Ramos (cell line): ENCODE measurements around the gene ASCL5.

Experiments used
- in situ Hi-C: fragments of 300-500 bp; cut with MboI; formaldehyde crosslinking; loops from one replicate; pipeline ENCODE4 v1.14.3; 2022; ENCODE audit warnings: low sequenced_read_pairs; ENCODE audit not compliant: unreplicated experiment

The ASCL5 gene

DNA sequence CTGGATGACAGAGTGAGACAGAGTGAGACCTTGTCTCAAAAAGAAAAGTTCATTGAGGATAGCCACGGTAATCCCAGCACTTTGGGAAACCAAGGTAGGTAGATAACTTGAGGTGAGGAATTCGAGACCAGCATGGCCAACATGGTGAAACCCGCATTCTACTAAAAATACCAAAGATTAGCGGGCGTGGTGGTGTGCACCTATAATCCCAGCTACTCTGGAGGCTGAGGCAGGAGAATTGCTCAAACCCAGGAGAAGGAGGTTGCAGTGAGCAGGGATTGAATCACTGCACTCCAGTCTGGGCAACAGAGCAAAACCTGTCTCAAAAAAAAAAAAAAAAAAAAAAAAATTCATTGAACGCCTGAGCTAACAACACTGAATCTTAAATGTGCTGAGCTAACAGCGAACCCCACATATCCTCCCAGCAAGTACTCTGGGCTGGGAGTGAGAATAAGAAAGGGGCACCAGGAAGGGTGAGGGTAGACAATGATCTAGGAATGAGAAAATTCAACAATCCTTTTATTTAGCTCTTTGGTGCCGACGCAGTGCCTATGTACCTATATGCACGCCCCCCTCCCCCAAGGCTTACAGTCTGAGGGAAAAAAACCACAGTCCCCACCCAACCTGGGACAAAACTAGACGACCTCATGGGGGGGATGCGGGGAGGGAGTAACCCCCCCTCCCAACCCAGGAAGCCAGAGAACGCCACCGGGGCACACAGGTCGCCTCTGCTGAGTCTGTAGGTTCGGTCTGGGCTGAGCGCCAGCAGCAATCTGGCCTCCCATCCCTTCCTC lies 13.3 kb downstream of the ASCL5 start:
- in situ Hi-C loops = loop anchor here (10.0 kb wide), 1 partner anchor 139 kb away; no protein-coding TSS in a partner anchor

DNA sequence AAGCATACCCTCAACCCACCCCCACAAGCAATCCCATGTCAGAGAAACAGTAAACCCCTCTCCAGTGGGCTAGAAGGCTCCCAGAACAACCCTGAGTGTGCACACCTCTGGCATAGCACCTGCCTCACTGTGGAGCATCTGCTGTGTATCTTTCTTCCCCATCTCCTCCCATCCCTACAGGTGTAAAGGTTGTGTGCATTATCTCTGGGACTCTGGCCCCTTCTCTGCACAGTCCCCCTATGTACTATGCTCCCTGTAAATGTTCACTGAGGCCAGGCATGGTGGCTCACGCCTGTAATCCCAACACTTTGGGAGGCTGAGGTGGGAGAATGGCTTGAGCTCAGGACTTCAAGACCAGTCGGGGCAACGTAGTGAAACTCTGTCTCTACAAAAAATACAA lies 14.1 kb downstream of the ASCL5 start:
- in situ Hi-C loops = loop anchor here (10.0 kb wide), 1 partner anchor 138 kb away; no protein-coding TSS in a partner anchor

DNA sequence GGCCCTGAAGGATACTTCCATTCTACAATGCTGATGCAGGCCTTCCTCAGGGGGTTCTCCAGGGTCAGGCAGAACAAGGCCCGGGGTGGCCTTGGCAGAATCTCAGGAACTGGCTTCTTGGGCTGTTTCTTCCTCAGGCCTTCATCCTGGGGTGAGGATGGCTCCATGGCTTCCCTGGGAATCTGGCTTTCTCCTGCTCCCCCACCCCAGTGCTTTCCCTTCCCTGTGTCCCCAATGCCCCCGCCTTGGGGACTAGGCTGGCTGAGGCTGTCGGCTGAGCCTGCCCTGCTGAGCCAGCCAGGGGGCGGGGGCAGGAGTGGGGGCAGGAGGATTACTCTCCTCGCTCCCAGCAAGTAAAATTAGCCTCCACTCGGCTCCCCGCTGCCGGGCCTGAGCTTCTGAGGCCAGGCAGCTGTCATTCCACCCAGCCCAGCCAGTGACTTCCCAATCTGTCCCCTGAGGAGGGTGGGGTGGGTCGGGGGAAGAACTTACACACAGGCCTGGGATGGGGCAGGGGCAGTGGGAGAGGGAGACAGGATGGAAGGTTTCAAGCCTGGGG lies 14.7 kb downstream of the ASCL5 start, which contains the start of gene CACNA1S:
TSS of gene CACNA1S (minus strand) at position 254 of the 559 bp plus-strand sequence. CDS start at position 167, 87 bp downstream.
- in situ Hi-C loops = loop anchor here (10.0 kb wide), 1 partner anchor 137 kb away; no protein-coding TSS in a partner anchor

DNA sequence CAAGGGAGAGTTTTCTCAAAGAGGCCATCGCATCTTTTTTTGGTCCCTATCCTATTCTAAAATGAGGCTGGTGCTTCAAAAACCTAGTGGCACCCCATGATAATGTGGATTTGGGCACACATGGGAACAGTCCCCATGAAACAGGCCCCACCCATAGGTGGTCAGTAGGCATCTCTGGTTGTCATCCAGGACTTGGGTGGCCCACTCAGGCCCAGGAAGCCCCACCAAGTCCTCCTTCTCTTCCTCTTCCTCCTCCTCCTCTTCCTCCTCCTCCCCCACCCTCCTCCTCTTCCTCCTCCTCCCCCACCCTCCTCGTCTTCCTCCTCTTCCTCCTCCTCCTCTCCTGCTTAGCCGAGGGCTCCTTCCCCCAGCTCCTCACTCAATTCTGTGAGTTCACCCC lies 15.3 kb downstream of the ASCL5 start:
- in situ Hi-C loops = loop anchor here (10.0 kb wide), 1 partner anchor 137 kb away; no protein-coding TSS in a partner anchor

DNA sequence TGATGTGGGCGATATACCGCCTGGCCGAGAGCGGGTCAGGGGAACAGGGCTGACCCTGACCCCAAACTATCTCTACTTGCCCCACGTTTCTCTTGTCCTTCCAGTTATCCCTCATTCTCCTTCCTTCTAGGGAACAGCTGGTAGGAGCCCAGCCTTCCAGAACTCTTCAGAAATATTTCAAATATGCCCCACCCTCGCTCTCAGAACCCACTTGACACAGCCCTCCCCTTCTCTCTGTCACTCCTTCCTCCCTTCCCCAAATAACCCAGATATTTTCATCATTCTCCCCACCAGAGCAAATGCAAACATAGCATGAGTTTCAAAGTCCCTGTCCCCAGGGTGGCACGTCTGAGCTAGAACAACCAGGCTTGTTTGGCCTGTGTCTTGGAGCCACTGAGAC lies 15.8 kb downstream of the ASCL5 start:
- in situ Hi-C loops = loop anchor here (10.0 kb wide), 1 partner anchor 136 kb away; no protein-coding TSS in a partner anchor

DNA sequence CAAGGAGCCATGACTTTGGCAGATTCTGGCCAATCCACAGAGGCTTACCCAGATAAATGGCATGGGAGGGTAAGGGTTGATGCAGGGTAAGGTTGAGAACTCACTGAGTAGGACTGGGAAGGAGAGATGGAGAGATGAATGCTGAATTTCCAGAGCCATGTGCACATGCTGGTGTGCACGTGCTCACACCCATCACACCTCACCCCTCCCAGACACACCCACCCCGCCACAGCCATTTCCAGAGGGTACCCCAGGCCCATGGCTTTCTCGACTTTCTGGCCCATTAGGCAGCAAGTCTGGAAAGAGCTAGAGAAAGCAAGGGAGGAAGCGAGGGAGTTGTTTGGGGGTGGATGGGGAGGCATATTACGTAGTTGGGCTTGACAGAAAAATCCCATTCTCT lies 16.4 kb downstream of the ASCL5 start:
- in situ Hi-C loops = loop anchor here (10.0 kb wide), 1 partner anchor 136 kb away; no protein-coding TSS in a partner anchor

DNA sequence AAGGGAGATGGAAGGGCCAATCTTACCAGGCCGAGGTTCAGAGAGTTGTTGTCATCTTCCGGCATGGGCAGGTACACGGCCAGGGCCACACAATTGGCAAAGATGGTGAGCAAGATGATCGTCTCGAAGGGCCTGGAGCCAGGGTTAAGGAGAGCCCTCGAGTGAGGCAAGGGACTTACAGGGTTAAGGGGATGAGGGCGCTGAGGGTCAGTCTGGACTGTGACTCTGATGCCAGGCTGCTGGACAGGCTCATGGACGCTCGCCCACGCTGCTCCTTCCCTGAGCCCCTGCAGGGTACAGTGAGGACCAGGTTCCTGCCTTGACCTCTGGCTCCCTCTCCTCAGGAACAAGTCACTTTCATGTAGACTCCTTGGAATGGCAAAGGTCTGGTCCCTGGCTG lies 16.8 kb downstream of the ASCL5 start:
- in situ Hi-C loops = loop anchor here (10.0 kb wide), 1 partner anchor 135 kb away; no protein-coding TSS in a partner anchor

DNA sequence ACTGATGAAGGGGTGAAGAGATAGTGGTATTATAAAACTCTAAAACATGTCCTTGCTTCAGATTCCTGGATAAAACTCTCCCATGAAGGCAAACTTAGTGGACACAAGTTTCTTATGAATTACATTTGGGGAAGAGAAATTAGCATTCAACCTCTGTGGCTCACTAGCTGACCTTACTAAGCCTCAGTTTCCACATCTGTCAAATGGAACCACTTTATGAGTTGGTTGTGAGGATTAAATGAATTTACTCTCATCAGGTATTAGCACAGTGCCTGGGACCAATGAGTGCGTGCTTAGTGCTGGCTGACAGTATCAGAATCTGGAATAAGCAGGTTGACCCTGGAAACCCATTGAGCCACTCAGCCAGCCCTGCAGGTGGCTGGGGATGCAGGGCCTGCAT lies 17.3 kb downstream of the ASCL5 start:
- in situ Hi-C loops = loop anchor here (10.0 kb wide), 1 partner anchor 135 kb away; no protein-coding TSS in a partner anchor

DNA sequence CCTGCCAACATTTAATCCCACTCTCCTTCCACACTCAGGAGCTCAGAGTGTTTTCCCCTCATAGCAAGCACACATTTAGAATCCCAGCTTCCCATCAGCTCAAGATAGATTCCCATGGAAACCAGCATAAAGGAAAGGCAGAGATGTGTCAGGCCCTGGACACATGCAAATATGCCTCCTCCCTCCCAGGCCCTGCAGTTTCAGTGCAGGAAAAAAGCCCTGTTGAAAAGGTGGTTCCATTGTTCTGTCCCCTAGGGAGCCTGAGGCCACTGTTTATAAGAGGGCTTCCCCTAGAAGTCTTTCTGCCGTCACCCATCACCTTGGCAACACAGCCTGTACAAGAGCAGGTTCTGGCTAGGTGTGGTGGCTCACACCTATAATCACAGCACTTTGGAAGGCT lies 18.4 kb downstream of the ASCL5 start:
- in situ Hi-C loops = no loop called here

DNA sequence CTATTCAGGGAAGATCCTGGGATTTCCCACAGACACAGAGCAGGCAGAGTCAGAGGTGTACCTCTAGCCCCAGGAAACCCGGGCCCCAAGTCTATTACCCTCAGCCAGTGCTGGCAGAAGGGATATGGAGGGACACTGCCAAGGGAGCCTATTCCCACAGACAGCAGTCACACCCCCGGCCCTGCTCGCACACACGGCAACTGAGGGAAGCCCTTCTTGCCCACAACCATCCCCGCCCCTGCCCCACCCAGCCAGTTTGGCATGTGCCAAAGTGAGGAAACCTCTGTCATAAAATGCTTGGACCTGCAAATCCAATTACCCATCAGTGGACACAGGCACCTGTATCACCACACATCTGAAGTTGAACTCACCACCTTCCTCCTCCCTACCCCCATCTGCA lies 21.3 kb downstream of the ASCL5 start:
- in situ Hi-C loops = no loop called here

DNA sequence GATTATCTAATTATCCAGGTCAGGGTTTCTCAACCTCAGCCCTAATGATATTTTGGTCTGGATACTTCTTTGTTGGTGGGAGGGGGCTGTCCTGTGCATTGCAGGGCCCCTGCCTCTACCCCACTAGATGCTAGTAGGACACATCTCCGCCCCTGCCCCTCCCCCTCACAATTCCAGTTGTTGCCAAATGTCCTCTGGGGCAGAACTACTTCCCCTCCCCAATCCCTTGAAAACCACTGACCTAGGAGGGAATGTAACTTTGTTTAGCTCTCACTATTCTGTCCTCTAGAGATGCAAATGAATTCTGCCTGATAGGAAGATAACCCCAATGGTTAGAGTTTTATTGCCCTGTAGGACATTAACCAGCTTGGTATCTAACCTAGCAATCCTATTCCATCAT lies 22.8 kb downstream of the ASCL5 start:
- in situ Hi-C loops = no loop called here

DNA sequence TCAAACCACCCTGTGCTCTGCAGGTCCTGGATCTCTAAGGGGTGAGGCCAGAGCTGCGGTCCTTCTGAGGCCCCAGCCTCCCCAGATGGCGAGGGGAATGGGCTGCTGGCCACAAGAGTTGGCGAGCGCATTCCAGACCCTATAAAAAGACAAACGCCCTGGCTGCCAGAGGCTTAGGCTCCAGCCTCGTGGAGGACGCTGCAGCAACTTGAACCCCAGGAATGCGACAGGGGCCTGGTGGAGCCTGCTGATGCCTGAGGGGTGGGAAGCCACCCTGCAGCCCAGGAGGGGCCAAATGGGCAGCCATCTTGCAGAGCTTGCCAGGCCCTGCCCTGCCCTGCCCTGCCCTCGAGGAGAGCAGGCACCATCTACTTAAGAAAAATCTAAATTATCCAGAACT lies 23.3 kb downstream of the ASCL5 start:
- in situ Hi-C loops = no loop called here

DNA sequence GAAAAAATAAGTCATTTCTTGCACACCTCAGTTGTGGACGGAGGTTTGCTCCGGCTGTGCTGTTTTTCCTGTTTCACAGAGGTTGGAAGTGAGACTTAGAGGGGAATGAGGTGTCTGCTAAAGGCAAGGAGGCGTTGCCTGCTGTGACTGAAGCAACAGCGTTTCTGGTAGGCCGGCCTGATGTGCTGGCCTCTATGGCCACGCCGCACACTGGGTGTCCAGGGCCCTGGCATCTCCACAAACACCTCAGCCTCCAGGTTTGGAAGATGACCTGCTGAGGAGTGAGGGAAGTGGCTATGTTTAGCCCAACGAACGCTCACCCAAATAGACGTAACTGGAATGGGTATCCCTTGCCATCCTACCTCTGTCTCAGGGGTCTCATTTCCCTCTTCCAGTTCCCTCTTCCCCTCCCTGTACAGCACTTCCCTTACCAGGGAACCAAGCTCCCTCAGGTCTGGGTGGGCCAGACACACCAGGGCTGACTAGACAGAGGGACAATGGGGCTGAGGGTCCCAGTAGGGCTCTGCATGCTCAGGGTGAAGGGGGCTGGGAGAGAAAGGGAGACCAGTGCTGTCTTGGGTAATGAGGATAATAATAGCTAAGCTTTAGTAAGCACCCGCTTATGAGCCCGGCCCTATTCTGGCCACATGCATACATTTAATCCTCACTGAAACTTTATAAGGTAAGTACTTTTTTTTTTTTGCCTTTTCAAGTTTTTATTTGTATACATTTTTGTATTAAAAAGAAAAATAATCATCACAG lies 26.6 kb downstream of the ASCL5 start:
- in situ Hi-C loops = no loop called here

DNA sequence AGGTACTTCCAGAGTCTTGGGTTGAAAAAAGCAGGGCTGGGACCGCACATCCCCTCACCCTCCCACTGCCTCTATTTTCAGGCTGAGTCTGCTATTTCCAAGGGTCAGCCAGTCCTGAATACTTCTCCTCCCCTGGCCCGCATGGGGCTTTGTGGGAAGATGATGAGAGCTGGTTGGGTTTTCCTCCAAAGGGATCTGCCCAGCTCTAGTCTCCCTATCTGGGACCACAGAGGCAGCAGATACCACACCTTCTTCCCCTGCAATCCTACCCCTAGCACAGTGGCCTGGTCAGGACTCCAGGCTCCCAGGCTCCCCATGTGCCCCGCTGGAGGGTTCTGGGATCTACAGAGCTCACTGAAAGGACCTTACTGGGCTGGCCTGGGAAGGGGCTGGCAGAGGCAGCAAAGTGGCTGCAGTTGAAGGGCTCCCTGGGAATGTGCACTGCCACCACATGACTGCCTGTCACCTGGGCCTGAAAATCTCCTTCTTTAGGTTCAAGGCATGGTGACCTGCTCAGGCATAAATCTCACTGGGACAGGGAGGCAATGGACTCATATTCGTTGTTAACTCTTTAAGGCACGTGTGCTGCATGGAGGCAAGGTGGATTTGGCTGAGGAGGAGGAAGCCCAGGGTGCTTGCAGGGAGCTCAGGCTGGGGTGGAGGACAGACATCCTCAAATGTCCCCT lies 27.8 kb downstream of the ASCL5 start:
- in situ Hi-C loops = no loop called here

DNA sequence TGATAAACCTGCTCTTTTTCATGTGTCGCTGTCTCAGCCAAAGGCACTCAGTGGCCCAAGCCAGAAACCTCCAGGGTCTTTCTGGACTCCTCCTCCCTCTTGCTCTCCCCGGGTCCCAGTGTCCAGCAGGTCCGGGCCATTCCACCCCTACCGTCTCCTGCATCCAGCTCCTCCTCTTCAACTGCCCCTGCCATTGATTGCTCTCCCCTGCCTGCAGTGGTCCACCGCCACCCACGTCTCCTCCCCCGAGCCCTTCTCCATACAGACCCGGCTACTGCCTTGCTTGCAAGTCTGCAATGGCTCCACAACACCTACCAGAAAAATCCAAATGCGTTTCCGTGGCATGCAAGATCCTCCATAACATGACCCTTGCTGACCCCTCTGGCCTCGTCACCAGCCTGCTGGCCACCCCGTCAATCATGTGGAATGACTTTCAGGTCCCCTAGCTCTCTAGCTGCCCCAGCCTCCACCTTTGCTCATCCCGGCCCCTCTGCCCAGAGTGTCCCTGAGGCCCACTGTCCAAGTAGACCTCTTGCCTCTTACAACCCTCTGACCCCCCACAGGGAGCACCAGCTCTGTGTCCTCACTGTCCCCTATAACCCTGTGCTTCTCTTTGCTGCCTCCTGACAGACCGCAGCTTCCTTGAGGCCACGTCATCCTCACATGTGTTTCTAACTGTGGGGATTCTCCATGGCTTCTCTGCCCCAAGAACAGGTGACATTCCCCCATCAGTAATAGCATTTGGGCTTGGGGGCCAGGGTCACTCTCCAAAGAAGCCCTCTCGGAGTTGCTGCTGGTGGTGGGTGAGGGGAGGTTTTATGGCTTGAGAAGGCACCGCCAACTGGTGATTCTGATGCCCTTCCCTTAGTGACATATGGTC lies 29.8 kb downstream of the ASCL5 start:
- in situ Hi-C loops = no loop called here

DNA sequence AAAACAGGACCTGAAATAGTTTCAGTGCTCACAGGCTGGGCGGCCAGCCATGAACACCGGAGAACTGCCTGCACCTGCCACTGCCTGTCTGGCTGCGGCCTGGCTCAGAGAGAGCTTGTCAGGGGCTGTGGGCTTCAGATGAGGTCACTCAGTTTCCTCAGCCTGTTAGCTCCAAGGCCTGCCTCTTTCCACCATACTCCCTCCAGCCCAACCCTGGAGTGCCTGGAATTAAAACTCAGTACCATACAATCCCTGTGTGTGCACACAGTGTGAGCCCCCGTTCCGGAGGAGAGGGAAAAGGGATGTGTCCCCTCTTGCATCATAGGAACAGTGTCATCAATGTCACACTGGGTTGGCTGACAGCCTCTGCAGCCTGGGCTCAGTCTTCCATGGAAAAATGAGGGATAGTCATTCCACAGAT lies 30.9 kb downstream of the ASCL5 start:
- in situ Hi-C loops = no loop called here

DNA sequence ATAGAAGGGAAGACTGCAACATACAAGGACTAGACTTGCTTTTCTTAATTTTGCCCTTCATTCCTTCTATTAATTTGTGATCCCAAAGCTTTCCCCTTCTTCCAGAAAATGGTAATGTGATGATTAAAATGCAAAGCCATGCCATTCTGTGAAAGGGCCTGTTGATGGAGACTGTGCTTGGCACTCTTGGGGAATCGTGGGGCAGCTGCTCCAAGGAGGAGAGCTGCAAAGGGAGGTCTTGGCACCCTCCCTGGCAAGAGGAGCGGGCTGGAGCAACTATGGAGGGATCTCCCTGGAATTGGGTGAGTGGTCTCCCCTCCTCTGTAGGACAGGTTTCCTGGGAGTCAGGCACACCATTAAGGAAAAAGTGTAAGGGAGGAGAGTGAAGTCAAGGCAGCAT lies 31.4 kb downstream of the ASCL5 start:
- in situ Hi-C loops = no loop called here

DNA sequence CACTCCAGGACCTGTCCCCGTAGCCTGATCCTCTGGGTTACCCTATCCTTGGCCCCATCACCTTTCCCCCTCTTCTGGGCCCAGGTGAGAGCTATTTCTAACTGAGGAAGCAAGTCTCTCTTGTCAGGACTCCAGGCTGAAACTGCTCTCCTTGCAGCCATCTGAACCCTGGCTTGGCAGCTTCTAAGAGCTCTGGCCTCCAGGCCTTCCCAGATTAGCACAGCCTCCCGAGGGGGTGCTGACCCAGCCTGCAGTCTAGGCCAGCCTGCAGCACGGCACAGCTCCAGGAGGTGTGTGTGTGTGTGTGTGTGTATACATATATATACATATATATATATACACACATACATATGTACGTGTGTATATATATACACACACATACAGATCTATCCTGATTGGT lies 32.2 kb downstream of the ASCL5 start:
- in situ Hi-C loops = no loop called here

DNA sequence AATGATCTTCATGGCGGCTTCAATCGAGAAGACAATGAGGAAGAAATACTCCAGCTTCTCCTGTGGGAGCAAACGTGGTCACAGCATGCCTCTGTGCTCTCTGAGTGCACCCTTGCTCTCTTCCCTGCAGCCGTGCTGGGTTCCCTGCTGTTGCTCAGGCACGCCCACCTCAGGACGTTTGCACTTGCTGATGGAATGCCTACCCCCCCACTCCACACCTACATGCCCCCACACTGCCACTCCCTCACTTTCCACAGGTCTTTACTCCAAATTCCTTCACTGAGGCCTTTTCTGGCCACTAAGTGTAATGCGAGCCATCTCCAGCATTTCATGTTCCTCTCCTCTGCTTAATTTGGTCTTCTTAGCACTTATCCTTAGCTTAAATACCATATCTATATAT lies 33.0 kb downstream of the ASCL5 start:
- in situ Hi-C loops = no loop called here
